Small intestine (tissue), 7 donors: ENCODE measurements around the gene RBMS3. TPM values are rescaled to one million over a fixed set of nuclear protein-coding genes. Genes with fewer than 3 reads are reported as not detected.
"Not testable (repeated sequence)": the region's sequence is repeated elsewhere in the genome, so short reads cannot be mapped to it uniquely, and the experiment has no call there.

ENCODE experiments used
- DNase-seq, 2 donors: peaks; one replicate each; pipeline versions ENCODE4 v3.0.0 to v3.0.0-alpha.2; 2013
- FAIRE-seq: peaks from 2 replicates; lab custom pipeline; 2012; peaks lifted over from hg19 to GRCh38; lab: Jason Lieb, UNC
- H3K27ac ChIP-seq, 3 donors: one replicate each; pipeline ENCODE4 v1.5.1; 2013; ENCODE audit warnings: low read length in 2 of 3, mild to moderate bottlenecking in 2 of 3, control low read depth in 1 of 3, inconsistent platforms in 1 of 3, low read depth in 1 of 3, moderate library complexity in 1 of 3
- H3K27me3 ChIP-seq, 3 donors: one replicate each; pipeline ENCODE4 v1.6.1; 2013; ENCODE audit warnings: low read length in 3 of 3, inconsistent platforms in 1 of 3; ENCODE audit not compliant: control insufficient read depth in 3 of 3, insufficient read depth in 3 of 3
- H3K36me3 ChIP-seq, 3 donors: one replicate each; pipeline ENCODE4 v1.6.1; 2013; ENCODE audit warnings: low read length in 3 of 3, inconsistent platforms in 1 of 3, low read depth in 1 of 3, mild to moderate bottlenecking in 1 of 3, moderate library complexity in 1 of 3; ENCODE audit not compliant: control insufficient read depth in 3 of 3, insufficient read depth in 2 of 3
- H3K4me1 ChIP-seq, 3 donors: one replicate each; pipeline ENCODE4 v1.6.1; 2013; ENCODE audit warnings: low read length in 2 of 3, inconsistent platforms in 1 of 3, low read depth in 1 of 3, mild to moderate bottlenecking in 1 of 3, moderate library complexity in 1 of 3; ENCODE audit not compliant: control insufficient read depth in 3 of 3, insufficient read depth in 2 of 3
- H3K4me3 ChIP-seq, 3 donors: one replicate each; pipeline ENCODE4 v1.5.1; 2013; ENCODE audit warnings: low read length in 3 of 3, control low read depth in 1 of 3, inconsistent platforms in 1 of 3, low read depth in 1 of 3, mild to moderate bottlenecking in 1 of 3, moderate library complexity in 1 of 3
- H3K9me3 ChIP-seq, 2 donors: one replicate each; pipeline ENCODE4 v1.6.1; 2013; ENCODE audit warnings: low read depth in 1 of 2, low read length in 1 of 2; ENCODE audit not compliant: control insufficient read depth in 2 of 2, insufficient read depth in 1 of 2
- WGBS, 3 donors: extraction: QIAGEN DNeasy Blood & Tissue Kit; methylation state at CpG; one replicate each; pipeline ENCODE4 v1.1.7; 2013; 5-methylcytosine and 5-hydroxymethylcytosine counted together
- polyA plus RNA-seq, 4 donors: library from polyadenylated mRNA; stranded (reverse) in 3 of 4; unstranded in 1 of 4; fragments of 200-250 nt in 3 of 4; fragments of 120-200 nt in 1 of 4; gene quantifications; one replicate each; pipeline versions ENCODE4 v1.2.1 to v1.2.3, GENCODE V29; 2013
- donor health status: healthy with polysubstance abuse.
- donor health status: control.
- donor health status: control.
- donor health status: Bipolar disorder and iron deficiency.
- donor health status: healthy.

The RBMS3 gene
- polyA plus RNA-seq, 4 donors: 0.81 to 6.4 (median 4.8) TPM; not detected in 1

- no peaks in the 10 kb centered on the region for H3K27me3 ChIP-seq
- no peaks in the 10 kb centered on the region for H3K4me1 ChIP-seq
- H3K4me3 ChIP-seq: no peak overlapping the region
- H3K36me3 ChIP-seq: no peaks in the 10 kb centered on the region
- WGBS, 3 donors: 71 to 74% (median 74%) methylated on average over 1 of the region's 1 CpG
- no peaks in the 10 kb centered on the region for H3K9me3 ChIP-seq
- FAIRE-seq: no peak
- no peak overlapping the region for H3K27ac ChIP-seq
- no peak for DNase-seq
These were observed 753.5 kb downstream of the RBMS3 start for GRCh38 chr3:30034246-30034991.

- WGBS, 3 donors: 62 to 78% (median 73%) methylated on average over 4 of the region's 4 CpGs
- Histone ChIP-seq H3K27me3 (no peaks in the 10 kb centered on the region), H3K27ac (no peak overlapping the region), H3K4me1 (no peaks in the 10 kb centered on the region), H3K36me3 (no peaks in the 10 kb centered on the region), H3K9me3 (no peaks in the 10 kb centered on the region), H3K4me3 (no peak overlapping the region)
- FAIRE-seq (no peak), DNase-seq (no peak)
These were observed 755.2 kb downstream of the RBMS3 start for GRCh38 chr3:30035935-30036567.

GRCh38 chr3:30040126-30040525 is 759.3 kb downstream of the RBMS3 start:
- Histone ChIP-seq H3K4me3 (no peak overlapping the region), H3K27ac (no peak overlapping the region), H3K36me3 (no peaks in the 10 kb centered on the region), H3K9me3 (no peaks in the 10 kb centered on the region), H3K4me1 (no peaks in the 10 kb centered on the region), H3K27me3 (no peaks in the 10 kb centered on the region)
- FAIRE-seq (no peak), DNase-seq (no peak)
- 80 to 95% (median 89%) methylated on average over 4 of the region's 4 CpGs for WGBS, 3 donors

GRCh38 chr3:30041481-30041880 is 760.6 kb downstream of the RBMS3 start:
- not testable (repeated sequence) for FAIRE-seq, DNase-seq, H3K9me3 ChIP-seq, H3K4me1 ChIP-seq, H3K27ac ChIP-seq, H3K36me3 ChIP-seq, H3K27me3 ChIP-seq, H3K4me3 ChIP-seq
- 30 to 40% (median 33%) methylated on average over 3 of the region's 3 CpGs for WGBS, 3 donors

DNA sequence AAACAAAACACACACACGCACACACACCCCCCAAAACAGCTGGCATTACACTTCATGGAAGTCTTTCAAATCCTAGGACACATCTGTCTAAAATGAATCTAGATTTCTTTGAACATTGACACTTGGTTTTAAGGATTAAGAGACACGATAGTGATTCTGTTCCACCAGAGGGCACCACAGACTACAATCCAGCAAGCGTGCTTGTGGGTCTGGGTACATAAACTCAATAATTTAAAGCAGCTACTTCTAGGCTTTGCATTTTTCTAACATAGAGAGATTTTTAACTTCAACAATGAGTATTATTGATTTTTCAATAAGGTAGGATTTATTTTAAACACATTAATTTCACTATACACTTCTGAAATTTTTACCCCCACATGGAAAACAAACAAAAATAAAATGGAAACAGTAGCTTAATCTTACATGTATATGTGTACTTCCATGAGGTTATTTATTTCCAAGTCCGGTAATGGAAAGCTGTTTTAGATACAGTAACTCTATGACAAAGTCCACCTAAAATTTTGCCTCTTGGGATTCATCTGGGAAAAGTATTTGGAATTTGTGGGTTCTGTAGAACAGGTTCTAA is 761.5 kb downstream of the RBMS3 start:
- DNase-seq (peak; percentile 75 to 78), FAIRE-seq (peak; percentile 44)
- 17 to 27% (median 20%) methylated on average over 4 of the region's 4 CpGs for WGBS, 3 donors
- Histone ChIP-seq H3K9me3 (no peaks in the 10 kb centered on the region), H3K27me3 (no peaks in the 10 kb centered on the region), H3K36me3 (no peaks in the 10 kb centered on the region), H3K27ac (no peak overlapping the region), H3K4me3 (no peak overlapping the region), H3K4me1 (no peaks in the 10 kb centered on the region)

GRCh38 chr3:30042916-30043555 is 762.2 kb downstream of the RBMS3 start:
- 90 to 92% (median 90%) methylated on average over 3 of the region's 3 CpGs for WGBS, 3 donors
- H3K9me3 ChIP-seq: no peaks in the 10 kb centered on the region
- H3K4me3 ChIP-seq: no peak overlapping the region
- DNase-seq (no peak), FAIRE-seq (no peak)
- no peak overlapping the region for H3K27ac ChIP-seq
- H3K27me3 ChIP-seq: no peaks in the 10 kb centered on the region
- no peaks in the 10 kb centered on the region for H3K36me3 ChIP-seq
- H3K4me1 ChIP-seq: no peaks in the 10 kb centered on the region

GRCh38 chr3:30044515-30044914 is 763.6 kb downstream of the RBMS3 start:
- no peak overlapping the region for H3K27ac ChIP-seq
- H3K36me3 ChIP-seq: no peaks in the 10 kb centered on the region
- FAIRE-seq (no peak), DNase-seq (no peak)
- H3K9me3 ChIP-seq: peaks cover 0 to 1% of the 10 kb centered on the region in 2 donors
- no peaks in the 10 kb centered on the region for H3K27me3 ChIP-seq
- 56 to 72% (median 70%) methylated on average over 4 of the region's 4 CpGs for WGBS, 3 donors
- H3K4me3 ChIP-seq: no peak overlapping the region
- H3K4me1 ChIP-seq: no peaks in the 10 kb centered on the region

DNA sequence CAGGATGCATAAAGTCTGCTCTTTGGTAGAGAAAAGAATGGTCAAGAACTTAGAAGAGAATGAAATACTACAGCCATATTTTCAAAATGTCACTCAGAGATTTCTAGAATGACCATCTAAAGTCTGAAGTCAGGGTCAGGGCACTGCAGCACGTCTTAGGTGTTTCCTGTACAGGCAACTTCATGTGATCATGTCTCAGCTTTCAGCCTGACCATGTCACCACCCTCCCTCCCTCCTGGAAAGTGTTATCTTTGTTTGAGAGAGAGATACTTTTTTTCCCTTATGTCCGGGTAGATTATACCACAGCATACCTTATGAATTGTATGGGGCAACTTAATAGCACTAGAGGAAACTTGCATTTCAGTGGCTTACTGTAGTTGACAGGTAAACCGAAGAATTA is 767.6 kb downstream of the RBMS3 start:
- peak overlapping the region in 1 of 3 donors; percentile 27 for H3K27ac ChIP-seq
- 60 to 71% (median 69%) methylated on average over 3 of the region's 3 CpGs for WGBS, 3 donors
- no peaks in the 10 kb centered on the region for H3K36me3 ChIP-seq
- no peak overlapping the region for H3K4me3 ChIP-seq
- DNase-seq (peak in 1 of 2 donors; percentile 67), FAIRE-seq (no peak)
- peaks cover 0 to 10% of the 10 kb centered on the region in 2 donors for H3K9me3 ChIP-seq
- no peaks in the 10 kb centered on the region for H3K4me1 ChIP-seq
- no peaks in the 10 kb centered on the region for H3K27me3 ChIP-seq
